NOMO-1 (cell line): ENCODE data around the gene UBXN6.

Experiments
- DNase-seq, 2 experiments: peaks; one replicate each; lab custom pipeline; 2025; ENCODE audit not compliant: unreplicated experiment in 2 of 2; lab: John Stamatoyannopoulos, UW

The UBXN6 gene

GRCh38 chr19:4493929-4494690 is 36.5 kb upstream of the UBXN6 start:
- DNase-seq: no peak

- no peak for DNase-seq
These were observed 35.7 kb upstream of the UBXN6 start for GRCh38 chr19:4493104-4493928.

GRCh38 chr19:4492337-4493103 is 34.9 kb upstream of the UBXN6 start:
- DNase-seq: no peak

- DNase-seq: no peak
These were observed 33.9 kb upstream of the UBXN6 start for GRCh38 chr19:4491446-4491845.

- no peak for DNase-seq
These were observed 30.9 kb upstream of the UBXN6 start for GRCh38 chr19:4488496-4488895.

GRCh38 chr19:4487572-4487971 is 30.0 kb upstream of the UBXN6 start:
- no peak for DNase-seq

- no peak for DNase-seq
These were observed 25.8 kb upstream of the UBXN6 start for GRCh38 chr19:4483385-4483784.

- DNase-seq: no peak
These were observed 25.2 kb upstream of the UBXN6 start for GRCh38 chr19:4482721-4483364.

GRCh38 chr19:4477034-4477801 is 19.6 kb upstream of the UBXN6 start:
- no peak for DNase-seq

- DNase-seq: no peak
These were observed 17.0 kb upstream of the UBXN6 start for GRCh38 chr19:4474514-4475022.

GRCh38 chr19:4473763-4474513 is 16.3 kb upstream of the UBXN6 start:
- no peak for DNase-seq

- no peak for DNase-seq
These were observed 15.6 kb upstream of the UBXN6 start for GRCh38 chr19:4473011-4473762.

- no peak for DNase-seq
These were observed 14.8 kb upstream of the UBXN6 start, which contains the start of gene HDGFL2 for GRCh38 chr19:4472174-4472974. HDGFL2 (plus strand) TSS chr19:4472297; CDS start chr19:4472351, 54 bp downstream.

GRCh38 chr19:4471403-4472173 is 14.0 kb upstream of the UBXN6 start:
- peak; percentile 100 for DNase-seq

- no peak for DNase-seq
These were observed 10.2 kb upstream of the UBXN6 start for GRCh38 chr19:4467835-4468234.

- DNase-seq: no peak
These were observed 7.4 kb upstream of the UBXN6 start for GRCh38 chr19:4464815-4465581.
